Measurements from ENCODE around the gene IL1RAPL2.
A peak's percentile ranks its signal among the peaks of the same experiment; 100 is the strongest.
"Not testable (repeated sequence)": the region's sequence is repeated elsewhere in the genome, so short reads cannot be mapped to it uniquely, and the experiment has no call there.

Gene IL1RAPL2

GRCh38 chrX:104863466-104863865, 297.5 kb downstream of the IL1RAPL2 start:
- no peak for DNase-seq

GRCh38 chrX:104864296-104864695, 298.3 kb downstream of the IL1RAPL2 start:
- DNase-seq: no peak

GRCh38 chrX:104877504-104877903, 311.5 kb downstream of the IL1RAPL2 start:
- DNase-seq: no peak

- DNase-seq: no peak
Observed at GRCh38 chrX:104902070-104902469, 336.1 kb downstream of the IL1RAPL2 start.

- not testable (repeated sequence) for DNase-seq
Observed at GRCh38 chrX:104909694-104910093, 343.7 kb downstream of the IL1RAPL2 start.

GRCh38 chrX:104913348-104913747, 347.3 kb downstream of the IL1RAPL2 start:
- no peak for DNase-seq

GRCh38 chrX:104914686-104915085, 348.7 kb downstream of the IL1RAPL2 start:
- DNase-seq: not testable (repeated sequence)

- no peak for DNase-seq
Observed at GRCh38 chrX:104918122-104918521, 352.1 kb downstream of the IL1RAPL2 start.

- no peak for DNase-seq
Observed at GRCh38 chrX:104921584-104922205, 355.7 kb downstream of the IL1RAPL2 start.

- DNase-seq: peak; percentile 43 to 56
Observed at GRCh38 chrX:104922206-104922621, 356.2 kb downstream of the IL1RAPL2 start.

- DNase-seq: no peak
Observed at GRCh38 chrX:104929324-104929723, 363.3 kb downstream of the IL1RAPL2 start.

GRCh38 chrX:104935581-104935980, 369.6 kb downstream of the IL1RAPL2 start:
- DNase-seq: no peak

GRCh38 chrX:104953251-104953650, 387.3 kb downstream of the IL1RAPL2 start:
- no peak for DNase-seq

GRCh38 chrX:104961926-104962325, 395.9 kb downstream of the IL1RAPL2 start:
- no peak for DNase-seq

- DNase-seq: no peak
Observed at GRCh38 chrX:104968241-104968640, 402.2 kb downstream of the IL1RAPL2 start.

- no peak for DNase-seq
Observed at GRCh38 chrX:104972737-104973136, 406.7 kb downstream of the IL1RAPL2 start.

GRCh38 chrX:104987063-104987462, 421.1 kb downstream of the IL1RAPL2 start:
- no peak for DNase-seq

GRCh38 chrX:104988038-104988437, 422.0 kb downstream of the IL1RAPL2 start:
- no peak for DNase-seq

- DNase-seq: no peak
Observed at GRCh38 chrX:104995546-104995945, 429.5 kb downstream of the IL1RAPL2 start.

- DNase-seq: no peak
Observed at GRCh38 chrX:105006103-105006502, 440.1 kb downstream of the IL1RAPL2 start.

GRCh38 chrX:105006996-105007395, 441.0 kb downstream of the IL1RAPL2 start:
- no peak for DNase-seq

- DNase-seq: no peak
Observed at GRCh38 chrX:105013719-105014118, 447.7 kb downstream of the IL1RAPL2 start.

- no peak for DNase-seq
Observed at GRCh38 chrX:105017641-105018040, 451.6 kb downstream of the IL1RAPL2 start.

GRCh38 chrX:105018865-105019264, 452.9 kb downstream of the IL1RAPL2 start:
- no peak for DNase-seq

GRCh38 chrX:105028962-105029361, 463.0 kb downstream of the IL1RAPL2 start:
- not testable (repeated sequence) for DNase-seq
